T-helper 2 cell treated with Interferon-gamma antibody and Interleukin-4, amounts not matched to agents 100 ng/mL and 5 ng/mL, for 36 hours (primary cell): ENCODE data around the gene PLAC9. TPM values are rescaled to one million over a fixed set of nuclear protein-coding genes. Genes with fewer than 3 reads are reported as not detected.
"Not testable (repeated sequence)": the region's sequence is repeated elsewhere in the genome, so short reads cannot be mapped to it uniquely, and the experiment has no call there.

Experiments
- intact Hi-C: fragments of 100-400 bp; cut with micrococcal nuclease; formaldehyde crosslinking; loops from one replicate; pipeline ENCODE4 v1.15.1; 2023
- total RNA-seq: library from RNA; stranded (reverse); gene quantifications from 2 replicates; pipeline ENCODE4 v1.2.3, GENCODE V29; 2022

The PLAC9 gene, protein sequence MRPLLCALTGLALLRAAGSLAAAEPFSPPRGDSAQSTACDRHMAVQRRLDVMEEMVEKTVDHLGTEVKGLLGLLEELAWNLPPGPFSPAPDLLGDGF
- total RNA-seq, result not detected in 2 replicates

GRCh38 chr10:80132299-80133139 lies at the start of gene PLAC9:
Gene PLAC9, plus strand, starts transcription at chr10:80132730. Its CDS starts 33 bp downstream, at chr10:80132763.
- intact Hi-C loops, result no loop called here

- intact Hi-C loops, result no loop called here
Measured at GRCh38 chr10:80090121-80090520, 42.4 kb upstream of the PLAC9 start.

GRCh38 chr10:80094231-80094630 lies 38.3 kb upstream of the PLAC9 start:
- intact Hi-C loops, result no loop called here

- intact Hi-C loops, result not testable (repeated sequence)
Measured at GRCh38 chr10:80098272-80098671, 34.3 kb upstream of the PLAC9 start.

GRCh38 chr10:80099295-80099694 lies 33.2 kb upstream of the PLAC9 start:
- intact Hi-C loops, result not testable (repeated sequence)

DNA sequence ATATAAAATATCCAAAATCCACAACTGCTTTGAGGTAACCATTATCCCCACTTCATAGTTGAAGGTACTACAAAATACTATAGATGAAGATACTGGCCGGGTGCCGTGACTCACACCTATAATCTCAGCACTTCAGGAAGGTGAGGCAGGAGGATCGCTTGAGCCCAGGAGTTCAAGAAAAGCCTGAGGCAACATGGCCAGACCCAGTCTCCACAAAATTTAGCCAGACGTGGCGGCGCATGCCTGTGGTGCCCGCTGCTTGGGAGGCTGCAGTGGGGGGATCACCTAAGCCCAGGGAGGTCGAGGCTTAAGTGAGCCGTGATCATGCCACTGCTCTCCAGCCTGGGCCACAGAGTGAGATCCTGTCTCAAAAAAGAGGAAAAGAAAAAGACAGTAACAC lies 32.4 kb upstream of the PLAC9 start:
- intact Hi-C loops, result no loop called here

DNA sequence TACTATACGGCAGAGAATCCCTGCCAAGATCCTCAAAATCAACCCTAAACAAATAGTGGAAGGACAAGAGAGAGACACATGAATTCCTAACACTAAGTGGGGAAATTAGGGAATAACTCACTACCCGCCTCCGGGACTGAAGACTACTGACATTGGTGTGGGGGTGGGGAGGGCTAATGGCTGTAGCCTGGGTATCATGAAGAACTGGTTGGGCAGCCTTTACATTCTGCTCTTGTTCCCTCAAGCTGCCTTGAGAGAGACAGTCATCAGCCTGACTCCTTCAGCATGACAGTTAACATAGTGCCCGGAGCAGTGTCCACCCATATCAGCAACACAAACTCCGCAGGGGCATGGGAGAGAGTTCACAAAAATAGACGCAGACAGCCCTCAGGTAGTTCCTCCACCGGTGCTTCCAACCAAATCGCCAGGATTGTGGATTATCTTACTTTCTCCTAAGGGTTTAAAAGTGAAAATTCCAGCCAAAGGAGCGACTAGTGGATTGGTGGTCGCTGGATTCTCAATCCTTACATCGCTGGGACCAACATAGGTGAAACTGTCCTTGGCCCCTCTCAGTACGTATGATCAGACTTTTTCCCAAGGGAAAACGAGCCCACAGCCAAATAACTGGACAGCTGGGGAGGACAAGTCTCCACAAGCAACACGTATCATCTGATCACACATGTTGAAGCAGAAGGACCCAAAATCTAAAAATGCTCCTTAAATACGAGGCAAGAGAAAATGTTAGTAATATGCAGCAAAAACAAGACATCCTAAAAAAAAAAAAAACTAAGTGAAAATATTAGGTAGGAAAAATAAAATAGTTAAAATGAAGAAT lies 31.5 kb upstream of the PLAC9 start:
- intact Hi-C loops, result no loop called here

- intact Hi-C loops, result no loop called here
Measured at GRCh38 chr10:80104066-80104926, 28.2 kb upstream of the PLAC9 start.

DNA sequence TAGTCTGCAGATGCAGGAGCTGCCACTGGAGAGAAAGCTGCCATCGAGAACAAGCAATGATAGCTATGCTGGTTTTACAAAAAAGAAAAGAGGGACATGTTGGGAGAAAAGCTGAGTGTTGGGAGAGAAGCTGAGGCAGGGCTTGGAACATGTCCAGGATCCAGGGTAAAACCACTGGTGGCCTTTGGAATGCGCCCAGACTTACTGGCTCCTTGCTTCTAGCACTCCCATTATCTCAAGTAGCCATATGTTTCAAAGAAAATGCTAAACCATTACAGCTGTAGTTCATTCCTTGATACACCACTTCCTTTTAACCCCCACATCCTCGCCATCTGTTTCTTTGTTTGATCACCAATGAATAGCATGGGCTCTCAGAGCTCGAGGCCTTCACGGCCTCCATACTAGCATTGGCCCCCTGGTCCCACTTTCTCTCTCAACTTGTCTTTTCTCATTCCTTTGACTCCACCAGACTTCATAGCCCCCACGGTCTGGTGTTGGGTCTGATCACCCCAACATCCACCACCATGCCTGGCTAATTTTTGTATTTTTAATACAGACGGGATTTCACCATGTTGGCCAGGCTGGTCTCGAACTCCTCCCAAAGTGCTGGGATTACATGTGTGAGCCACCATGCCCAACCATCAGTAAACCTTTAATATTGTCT lies 23.8 kb upstream of the PLAC9 start:
- intact Hi-C loops, result no loop called here

DNA sequence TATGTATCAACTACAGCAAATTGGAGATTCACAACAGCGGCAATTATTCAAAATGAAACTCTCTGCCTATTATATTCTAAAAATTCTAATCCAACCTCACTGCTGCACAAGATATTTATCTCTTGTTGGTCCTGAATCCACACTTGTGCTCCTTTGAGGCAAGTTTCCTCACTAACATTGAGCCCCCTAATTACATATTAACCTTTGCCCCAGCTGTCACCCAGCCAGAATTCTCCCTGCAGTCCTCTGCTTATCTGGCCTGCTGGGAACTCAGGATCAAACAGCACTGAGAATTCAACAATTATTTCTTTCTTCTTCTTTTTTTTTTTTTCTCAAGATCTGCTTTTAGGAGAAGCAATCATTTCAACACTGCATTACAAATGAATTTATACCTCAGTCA lies 21.5 kb upstream of the PLAC9 start:
- intact Hi-C loops, result no loop called here

DNA sequence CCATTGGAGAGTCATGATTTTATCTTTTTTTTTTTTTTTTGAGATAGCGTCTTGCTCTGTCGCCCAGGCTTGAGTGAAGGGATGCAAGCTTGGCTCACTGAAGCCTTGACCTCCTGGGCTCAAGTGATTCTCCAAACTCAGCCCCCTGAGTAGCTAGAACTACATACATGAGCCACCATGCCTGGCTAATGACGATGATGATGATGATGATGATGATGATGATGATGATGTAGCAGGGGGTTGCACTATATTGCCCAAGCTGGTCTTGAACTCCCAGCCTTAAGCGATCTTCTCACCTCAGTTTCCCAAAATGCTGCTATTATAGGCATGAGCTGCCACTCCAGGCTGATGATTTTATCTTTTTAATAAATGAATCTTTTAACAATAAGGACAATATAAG lies 13.9 kb upstream of the PLAC9 start:
- intact Hi-C loops, result no loop called here

GRCh38 chr10:80122110-80122710 lies 10.3 kb upstream of the PLAC9 start:
- intact Hi-C loops, result no loop called here

DNA sequence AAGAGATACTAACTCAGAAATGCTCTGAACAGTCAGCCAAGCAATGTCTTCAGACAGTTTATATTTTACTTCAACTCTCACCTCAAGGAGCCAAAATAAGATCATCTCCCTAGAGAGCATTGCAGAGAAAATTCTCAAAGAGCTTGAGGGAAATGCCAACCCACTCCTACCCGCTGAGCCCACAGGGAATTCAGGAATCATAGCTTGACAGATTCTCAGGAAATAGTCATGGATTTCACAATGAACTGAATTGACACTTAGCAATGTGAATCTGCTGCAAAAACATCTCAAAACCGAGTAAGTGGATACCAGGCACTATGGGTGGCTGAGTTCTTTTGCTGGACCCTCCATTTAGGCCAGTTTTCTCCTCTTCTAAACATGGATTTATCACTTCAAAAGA lies 9.8 kb upstream of the PLAC9 start:
- intact Hi-C loops, result no loop called here

GRCh38 chr10:80126876-80127275 lies 5.7 kb upstream of the PLAC9 start:
- intact Hi-C loops, result no loop called here

- intact Hi-C loops, result no loop called here
Measured at GRCh38 chr10:80131499-80131901, 1.0 kb upstream of the PLAC9 start.

- intact Hi-C loops, result no loop called here
Measured at GRCh38 chr10:80133206-80133605, 676 bp downstream of the PLAC9 start.

GRCh38 chr10:80133687-80134086 lies 1.2 kb downstream of the PLAC9 start:
- intact Hi-C loops, result not testable (repeated sequence)

- intact Hi-C loops, result no loop called here
Measured at GRCh38 chr10:80136134-80136571, 3.6 kb downstream of the PLAC9 start.

DNA sequence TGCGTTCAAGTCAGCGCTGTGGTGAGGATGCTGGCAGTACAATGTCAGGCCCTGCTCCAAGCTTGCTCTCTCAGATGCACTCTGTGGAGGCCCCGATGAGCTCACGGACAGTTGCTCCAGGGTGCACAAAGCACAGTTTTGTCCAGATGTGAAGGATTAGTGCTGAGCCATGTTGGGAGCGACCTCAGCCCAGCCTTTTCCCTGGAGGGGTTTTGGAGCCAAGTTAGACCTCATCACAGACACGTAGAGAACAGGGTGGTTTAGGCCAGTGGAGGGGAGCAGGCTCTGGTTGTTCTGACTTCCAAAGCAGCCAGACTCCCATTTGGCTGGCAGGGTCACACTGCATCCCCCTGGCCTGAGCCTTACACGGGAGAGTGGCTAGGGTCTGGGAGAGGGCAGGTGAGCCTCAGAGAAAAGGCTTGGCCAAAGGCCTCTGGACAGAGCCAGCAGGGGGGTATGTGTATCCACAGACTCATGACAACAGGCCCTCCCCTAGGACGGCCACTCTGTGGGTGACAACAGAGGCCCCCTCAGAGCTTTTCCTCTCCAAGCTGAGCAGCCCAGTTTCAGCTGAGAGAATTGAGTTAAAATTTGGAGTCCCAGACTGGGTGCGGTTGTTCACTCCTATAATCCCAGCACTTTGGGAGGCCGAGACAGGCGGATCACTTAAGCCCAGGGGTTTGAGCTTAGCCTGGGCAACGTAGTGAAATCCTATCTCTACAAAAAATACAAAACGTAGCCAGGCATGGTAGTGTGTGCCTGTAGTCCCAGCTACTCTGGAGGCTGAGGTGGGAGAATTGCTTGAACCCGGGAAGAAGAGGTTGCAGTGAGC lies 4.7 kb downstream of the PLAC9 start:
- intact Hi-C loops, result no loop called here
